GM18505 (cell line): ENCODE results near the gene MARCHF3.
"Not testable (repeated sequence)": the region's sequence is repeated elsewhere in the genome, so short reads cannot be mapped to it uniquely, and the experiment has no call there.

Experiments used
- ATAC-seq: cut with Tn5 transposase; IDR thresholded peaks from one replicate; pipeline ENCODE4 v1.9.1; 2021; ENCODE audit not compliant: unreplicated experiment
- POLR2A ChIP-seq: IDR thresholded peaks from 4 replicates; pipeline ENCODE4 v1.6.1; 2011; ENCODE audit warnings: borderline replicate concordance; ENCODE audit not compliant: insufficient read depth, insufficient read length; ENCODE audit errors: extremely low read depth

Gene MARCHF3

GRCh38 chr5:127029581-127030258, 638 bp downstream of the MARCHF3 start:
- peak; percentile 15 for ATAC-seq
- TF ChIP-seq POLR2A = no peak

GRCh38 chr5:127028822-127029457, 1.4 kb downstream of the MARCHF3 start:
- no peak for ATAC-seq

GRCh38 chr5:127027539-127027938, 2.8 kb downstream of the MARCHF3 start:
- no peak for ATAC-seq
- no peak for TF ChIP-seq POLR2A

More at GRCh38 chr5:127028822-127029457, 1.4 kb downstream of the MARCHF3 start:
- no peak for TF ChIP-seq POLR2A

- ATAC-seq = no peak
- no peak for TF ChIP-seq POLR2A
Observed at GRCh38 chr5:127026166-127026565, 4.2 kb downstream of the MARCHF3 start.

GRCh38 chr5:127025467-127025866, 4.9 kb downstream of the MARCHF3 start:
- no peak for ATAC-seq
- no peak for TF ChIP-seq POLR2A

GRCh38 chr5:127024821-127025220, 5.5 kb downstream of the MARCHF3 start:
- no peak for TF ChIP-seq POLR2A
- no peak for ATAC-seq

- not testable (repeated sequence) for ATAC-seq
Observed at GRCh38 chr5:127023552-127024191, 6.7 kb downstream of the MARCHF3 start.

- ATAC-seq = no peak
- no peak for TF ChIP-seq POLR2A
Observed at GRCh38 chr5:127022846-127023245, 7.5 kb downstream of the MARCHF3 start.

- no peak for ATAC-seq
- TF ChIP-seq POLR2A = no peak
Observed at GRCh38 chr5:127019928-127020327, 10.4 kb downstream of the MARCHF3 start.

GRCh38 chr5:127016722-127017121, 13.6 kb downstream of the MARCHF3 start:
- ATAC-seq = not testable (repeated sequence)

- ATAC-seq = no peak
- TF ChIP-seq POLR2A = no peak
Observed at GRCh38 chr5:127015716-127016115, 14.6 kb downstream of the MARCHF3 start.

GRCh38 chr5:127014573-127014972, 15.8 kb downstream of the MARCHF3 start:
- ATAC-seq = peak; percentile 40

GRCh38 chr5:127013407-127013806, 17.0 kb downstream of the MARCHF3 start:
- no peak for ATAC-seq
- TF ChIP-seq POLR2A = no peak

More at GRCh38 chr5:127014573-127014972, 15.8 kb downstream of the MARCHF3 start:
- no peak for TF ChIP-seq POLR2A

- no peak for TF ChIP-seq POLR2A
- ATAC-seq = no peak
Observed at GRCh38 chr5:127012916-127013315, 17.4 kb downstream of the MARCHF3 start.
